GM19324 (cell line): ENCODE measurements around the gene JAK3.
A peak's percentile ranks its signal among the peaks of the same experiment; 100 is the strongest.
"Not testable (repeated sequence)": the region's sequence is repeated elsewhere in the genome, so short reads cannot be mapped to it uniquely, and the experiment has no call there.

Experiments used
- ATAC-seq: cut with Tn5 transposase; IDR thresholded peaks from one replicate; pipeline ENCODE4 v1.9.1; 2021; ENCODE audit warnings: mild to moderate bottlenecking, moderate library complexity; ENCODE audit not compliant: unreplicated experiment, low FRiP score

JAK3 gene

DNA sequence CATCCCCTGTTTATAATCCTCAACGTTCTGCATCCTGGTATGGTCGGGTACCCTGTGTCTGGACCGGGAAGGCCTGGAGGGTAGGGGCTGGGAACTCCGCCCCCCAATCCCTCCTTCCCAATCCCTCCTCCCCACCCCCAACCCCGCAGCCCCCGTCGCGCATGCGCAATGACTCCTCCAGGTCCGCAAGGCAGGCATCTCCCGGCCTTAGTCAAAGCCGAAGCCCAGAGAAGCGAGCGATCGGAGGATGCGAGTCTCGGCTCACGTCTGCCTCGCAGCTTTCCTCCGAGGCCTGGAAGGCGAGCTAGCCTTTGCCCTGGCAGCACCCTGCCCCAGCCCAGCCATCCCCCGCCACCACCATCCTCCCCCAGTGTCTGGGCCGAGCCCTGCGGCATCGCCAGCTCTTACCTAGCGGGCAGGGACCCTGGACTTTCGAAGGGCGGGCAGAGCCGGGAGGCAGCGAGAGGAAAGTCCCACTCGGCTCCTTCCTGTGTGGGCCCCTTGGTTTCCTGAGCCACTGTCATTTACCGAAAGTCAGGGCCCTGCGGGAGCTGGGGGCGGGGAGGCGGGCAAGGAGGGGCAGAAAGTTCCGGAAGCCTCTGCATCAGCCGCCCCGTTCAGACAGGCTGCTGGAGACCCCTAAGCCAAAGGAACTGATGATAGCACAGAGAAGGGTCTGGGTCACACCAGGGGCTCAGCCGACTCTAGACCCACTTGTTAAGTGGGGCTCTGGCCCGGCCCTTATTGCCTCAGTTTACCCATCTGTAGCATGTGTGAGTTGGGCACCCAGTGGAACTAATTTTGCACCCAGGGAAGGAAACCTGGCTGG is at the start of gene JAK3:
Gene JAK3, minus strand, starts transcription at position 445 of the 829 bp plus-strand sequence. CDS start 3,565 bp downstream, outside the sequence.
- ATAC-seq = peak; percentile 56

DNA sequence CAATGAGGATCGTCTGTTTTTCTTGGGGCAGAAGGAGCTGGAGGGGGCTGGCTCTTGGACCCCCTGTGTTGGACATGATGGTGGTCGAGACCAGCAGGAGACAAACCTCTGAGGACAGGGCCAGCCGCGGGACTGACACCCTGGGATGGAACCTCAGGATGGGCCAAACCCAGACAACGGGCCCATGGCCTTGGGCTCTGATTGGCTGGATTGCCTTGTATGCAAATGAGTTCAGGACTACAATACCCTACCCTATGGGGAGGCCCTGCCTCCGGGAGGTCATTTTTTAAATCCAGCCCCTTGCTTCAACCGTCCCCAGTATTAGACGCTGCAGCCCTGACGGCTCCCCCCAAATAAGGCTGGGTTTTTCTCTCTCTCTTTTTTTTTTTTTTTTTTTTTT is 46.0 kb upstream of the JAK3 start:
- no peak for ATAC-seq

DNA sequence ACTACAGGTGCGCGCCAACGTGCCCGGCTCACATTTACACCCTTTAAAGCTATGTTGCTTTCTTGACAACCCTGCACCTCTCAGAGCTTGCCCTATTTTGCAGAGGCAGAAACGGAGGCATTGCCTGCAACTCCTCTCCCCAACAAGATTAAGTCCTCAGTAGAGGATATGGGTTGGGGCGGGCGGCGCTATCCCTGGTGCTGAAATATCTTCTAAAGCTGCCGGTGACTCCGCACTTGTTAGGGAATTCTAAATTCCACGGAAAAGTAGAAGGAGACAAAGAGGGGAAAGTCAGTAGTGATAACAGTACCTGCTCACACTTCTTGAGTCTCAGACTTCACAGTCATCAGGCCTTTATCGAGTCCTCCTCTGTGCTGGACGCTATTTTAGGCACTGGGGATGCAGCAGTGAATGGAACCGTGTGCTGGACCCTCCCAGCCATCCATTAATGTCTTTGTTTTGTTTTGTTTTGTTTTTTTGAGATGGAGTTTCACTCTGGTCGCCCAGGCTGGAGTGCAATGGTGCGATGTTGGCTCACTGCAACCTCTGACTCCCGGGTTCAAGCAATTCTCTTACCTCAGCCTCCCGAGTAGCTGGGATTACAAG is 41.9 kb upstream of the JAK3 start:
- no peak for ATAC-seq

DNA sequence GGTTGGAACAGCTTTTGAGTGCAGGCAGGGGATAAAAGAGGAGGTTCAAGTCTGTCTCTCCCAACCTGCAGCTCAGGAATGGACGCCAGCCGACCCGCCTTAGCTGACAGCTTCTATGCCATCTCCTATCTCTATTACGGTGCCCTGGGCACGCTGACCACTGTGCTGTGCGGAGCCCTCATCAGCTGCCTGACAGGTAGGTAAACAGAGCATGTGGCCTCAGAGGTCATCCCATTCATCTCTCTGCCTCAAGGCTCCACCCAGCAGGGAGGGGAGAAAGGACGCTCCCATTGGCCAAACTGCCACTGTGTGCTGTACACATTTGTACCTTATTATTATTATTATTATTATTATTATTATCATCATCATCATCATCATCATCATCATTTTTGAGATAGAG is 40.5 kb upstream of the JAK3 start:
- ATAC-seq = no peak

DNA sequence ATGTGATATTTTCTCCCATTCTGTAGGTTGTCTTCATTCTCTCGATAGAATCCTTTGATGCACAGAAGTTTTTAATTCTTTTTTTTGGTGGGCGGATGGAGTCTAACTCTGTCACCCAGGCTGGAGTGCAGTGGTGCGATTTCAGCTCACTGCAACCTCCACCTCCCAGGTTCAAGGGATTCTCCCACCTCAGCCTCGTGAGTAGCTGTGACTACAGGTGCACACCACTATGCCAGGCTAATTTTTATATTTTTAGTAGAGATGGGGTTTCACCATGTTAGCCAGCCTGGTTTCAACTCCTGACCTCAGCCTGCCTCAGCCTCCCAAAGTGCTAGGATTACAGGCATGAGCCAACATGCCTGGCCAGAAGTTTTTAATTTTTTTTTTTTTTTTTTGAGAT is 39.4 kb upstream of the JAK3 start:
- not testable (repeated sequence) for ATAC-seq

DNA sequence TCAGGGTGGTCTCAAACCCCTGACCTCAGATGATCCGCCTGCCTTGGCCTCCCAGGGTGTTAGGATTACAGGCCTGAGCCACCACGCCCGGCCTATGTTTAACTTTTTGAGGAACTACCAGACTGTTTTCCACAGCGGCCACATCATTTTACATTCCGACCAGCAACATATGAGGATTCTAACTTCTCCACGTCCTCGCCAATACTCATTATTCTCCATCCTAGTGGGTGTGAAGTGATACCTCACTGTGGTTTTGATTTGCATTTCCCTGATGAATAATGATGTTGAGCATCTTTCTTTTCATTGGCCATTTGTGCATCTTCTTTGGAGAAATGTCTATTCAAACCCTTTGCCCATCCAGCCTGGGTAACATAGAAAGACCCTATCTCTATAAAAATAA is 38.7 kb upstream of the JAK3 start:
- ATAC-seq = no peak

DNA sequence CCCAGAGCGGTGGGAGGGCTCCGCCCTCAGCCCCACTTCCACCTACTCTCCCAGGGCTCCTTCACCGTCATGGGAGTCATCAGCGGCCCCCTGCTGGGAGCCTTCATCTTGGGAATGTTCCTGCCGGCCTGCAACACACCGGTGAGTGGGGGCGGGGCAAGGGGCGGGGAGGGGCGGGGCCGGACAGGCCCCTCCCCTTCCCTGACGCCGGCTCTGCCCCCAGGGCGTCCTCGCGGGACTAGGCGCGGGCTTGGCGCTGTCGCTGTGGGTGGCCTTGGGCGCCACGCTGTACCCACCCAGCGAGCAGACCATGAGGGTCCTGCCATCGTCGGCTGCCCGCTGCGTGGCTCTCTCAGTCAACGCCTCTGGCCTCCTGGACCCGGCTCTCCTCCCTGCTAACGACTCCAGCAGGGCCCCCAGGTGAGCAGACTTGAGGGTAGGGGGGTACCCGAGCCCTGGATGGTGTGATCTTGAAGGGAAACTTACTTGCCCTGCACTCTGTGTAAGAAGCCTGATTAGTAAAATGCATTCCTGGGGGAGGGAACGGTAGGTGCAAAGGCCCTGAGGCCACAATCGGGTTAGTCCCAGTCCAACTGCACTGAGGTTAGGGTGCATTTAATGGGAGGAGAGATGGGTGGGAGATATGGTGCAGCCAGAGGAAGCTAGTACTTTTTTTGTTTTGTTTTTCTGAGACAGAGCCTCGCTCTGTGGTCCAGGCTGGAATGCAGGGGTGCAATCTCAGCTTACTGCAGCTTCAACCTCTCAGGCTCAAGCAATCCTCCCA is 36.0 kb upstream of the JAK3 start:
- no peak for ATAC-seq

DNA sequence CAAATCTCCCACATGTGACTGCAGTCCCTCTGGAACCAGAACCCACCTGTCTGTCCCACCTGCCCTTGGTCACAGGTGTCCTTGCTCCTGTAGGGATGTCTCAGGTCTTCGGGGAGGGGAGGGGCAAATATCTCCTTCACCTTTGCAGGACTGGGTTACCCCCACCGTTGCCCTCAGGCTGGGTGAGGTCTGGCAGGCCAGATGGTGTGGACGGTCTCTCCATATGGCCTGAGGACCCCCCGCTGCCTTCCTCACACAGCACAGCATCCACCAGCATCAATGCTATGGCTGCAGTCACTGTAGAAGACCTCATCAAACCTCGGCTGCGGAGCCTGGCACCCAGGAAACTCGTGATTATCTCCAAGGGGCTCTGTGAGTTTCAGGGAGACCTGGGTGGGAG is 33.9 kb upstream of the JAK3 start:
- no peak for ATAC-seq

DNA sequence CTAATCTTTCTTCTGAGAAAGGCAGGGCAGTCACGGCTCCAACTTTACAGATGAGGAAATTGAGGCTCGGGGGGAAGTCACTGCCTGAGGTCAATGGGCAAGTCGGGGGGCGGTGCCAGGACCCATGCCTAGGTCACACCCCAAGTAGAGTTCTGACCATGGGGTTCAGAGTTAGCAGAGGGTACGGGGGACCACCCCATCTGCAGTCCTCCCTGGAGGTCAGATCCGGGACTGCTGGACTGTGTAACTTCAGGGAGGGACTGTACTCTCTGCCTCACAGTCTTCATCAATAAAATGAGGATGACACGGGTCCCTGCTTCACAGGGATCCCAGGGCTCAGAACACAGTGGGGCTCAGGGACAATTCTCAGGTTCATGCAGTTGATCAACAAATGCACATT is 31.7 kb upstream of the JAK3 start:
- ATAC-seq = no peak

DNA sequence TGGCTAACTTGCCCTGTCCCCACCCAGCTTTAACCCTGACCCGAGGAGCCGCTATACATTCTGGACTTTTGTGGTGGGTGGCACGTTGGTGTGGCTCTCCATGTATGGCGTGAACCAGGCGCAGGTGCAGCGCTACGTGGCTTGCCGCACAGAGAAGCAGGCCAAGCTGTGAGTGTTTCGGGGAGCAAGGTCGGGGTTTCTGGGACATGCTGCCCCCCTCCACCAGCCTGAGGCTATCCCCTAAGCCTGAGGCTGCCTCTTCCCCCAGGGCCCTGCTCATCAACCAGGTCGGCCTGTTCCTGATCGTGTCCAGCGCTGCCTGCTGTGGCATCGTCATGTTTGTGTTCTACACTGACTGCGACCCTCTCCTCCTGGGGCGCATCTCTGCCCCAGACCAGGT is 29.9 kb upstream of the JAK3 start:
- ATAC-seq = no peak

DNA sequence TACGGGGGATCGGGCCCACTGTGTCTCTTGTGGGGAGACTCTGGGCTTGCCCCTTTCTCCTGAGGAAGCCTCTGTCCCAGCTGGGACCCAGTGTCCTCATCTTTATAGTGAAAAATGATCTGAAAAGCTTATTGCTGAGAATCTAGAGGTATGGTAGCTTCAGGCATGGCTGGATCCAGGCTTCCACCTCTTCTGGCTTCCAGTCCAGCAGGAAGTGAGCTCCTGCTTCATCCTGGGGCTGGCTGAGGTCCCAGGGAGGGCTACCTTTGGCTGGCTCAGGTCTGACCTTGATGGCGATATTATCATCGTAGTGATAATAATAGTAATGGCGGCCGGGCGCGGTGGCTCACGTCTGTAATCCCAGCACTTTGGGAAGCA is 27.0 kb upstream of the JAK3 start:
- ATAC-seq = no peak

DNA sequence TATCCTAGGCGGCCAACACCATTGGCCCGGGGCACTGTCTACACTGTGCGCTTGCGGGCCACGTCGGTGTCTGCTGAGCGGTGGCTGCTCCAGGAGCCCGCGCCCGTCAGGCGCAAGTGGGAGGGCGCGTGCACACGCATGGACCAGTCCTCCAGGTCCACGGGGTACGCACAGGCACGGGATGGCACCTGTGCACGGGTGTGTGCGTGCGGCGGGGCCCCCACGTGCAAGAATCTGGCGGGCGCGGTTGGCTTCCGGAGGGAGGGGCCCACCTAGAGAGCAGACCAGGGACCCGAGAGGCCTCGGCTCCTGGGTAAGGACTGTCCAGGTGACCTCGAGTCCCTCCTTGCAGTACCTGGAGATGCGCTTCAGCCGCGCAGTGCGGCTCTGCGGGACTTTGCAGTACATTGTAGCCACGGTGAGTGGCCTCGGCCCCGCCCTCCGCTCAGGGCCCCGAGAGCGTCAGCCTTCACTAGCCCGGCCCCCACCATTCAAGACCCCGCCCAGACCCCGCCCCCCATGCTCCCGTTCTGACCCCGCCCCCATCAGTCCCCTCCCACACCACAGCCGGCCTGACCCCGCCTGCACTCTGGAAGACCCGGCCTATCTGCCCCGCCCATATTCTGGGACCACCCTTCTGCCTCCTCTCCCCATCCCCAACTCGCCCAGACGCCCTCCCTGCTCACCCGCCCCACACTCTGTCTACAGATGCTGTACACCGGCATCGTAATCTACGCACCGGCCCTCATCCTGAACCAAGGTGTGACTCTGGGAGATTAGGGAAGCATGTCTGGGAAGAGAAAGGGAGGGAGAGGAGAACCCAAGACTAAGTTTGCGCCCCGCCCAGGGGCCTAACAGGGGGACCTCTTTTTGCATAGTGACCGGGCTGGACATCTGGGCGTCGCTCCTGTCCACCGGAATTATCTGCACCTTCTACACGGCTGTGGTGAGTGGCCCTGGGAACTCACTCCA is 26.3 kb upstream of the JAK3 start:
- no peak for ATAC-seq

DNA sequence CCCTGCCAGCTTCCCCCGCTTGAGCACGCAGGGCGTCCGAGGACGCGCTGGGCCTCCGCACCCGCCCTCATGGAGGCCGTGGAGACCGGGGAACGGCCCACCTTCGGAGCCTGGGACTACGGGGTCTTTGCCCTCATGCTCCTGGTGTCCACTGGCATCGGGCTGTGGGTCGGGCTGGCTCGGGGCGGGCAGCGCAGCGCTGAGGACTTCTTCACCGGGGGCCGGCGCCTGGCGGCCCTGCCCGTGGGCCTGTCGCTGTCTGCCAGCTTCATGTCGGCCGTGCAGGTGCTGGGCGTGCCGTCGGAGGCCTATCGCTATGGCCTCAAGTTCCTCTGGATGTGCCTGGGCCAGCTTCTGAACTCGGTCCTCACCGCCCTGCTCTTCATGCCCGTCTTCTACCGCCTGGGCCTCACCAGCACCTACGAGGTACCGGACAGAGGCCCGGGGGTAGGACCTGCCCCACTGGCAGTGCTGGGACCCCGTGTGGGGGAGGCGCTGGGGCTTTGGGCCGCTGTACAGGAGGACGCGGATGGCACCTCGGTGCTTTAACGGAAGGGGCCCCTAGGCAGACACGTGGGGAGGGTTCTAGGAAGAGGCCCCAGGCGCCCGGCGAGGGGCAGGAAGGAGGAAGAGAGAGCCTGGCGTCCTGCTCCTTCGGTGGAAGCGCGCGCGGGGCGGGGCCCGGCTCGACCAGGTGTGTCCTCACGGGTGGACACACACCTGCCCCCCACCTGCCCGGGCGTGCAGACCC is 24.6 kb upstream of the JAK3 start:
- ATAC-seq = no peak

DNA sequence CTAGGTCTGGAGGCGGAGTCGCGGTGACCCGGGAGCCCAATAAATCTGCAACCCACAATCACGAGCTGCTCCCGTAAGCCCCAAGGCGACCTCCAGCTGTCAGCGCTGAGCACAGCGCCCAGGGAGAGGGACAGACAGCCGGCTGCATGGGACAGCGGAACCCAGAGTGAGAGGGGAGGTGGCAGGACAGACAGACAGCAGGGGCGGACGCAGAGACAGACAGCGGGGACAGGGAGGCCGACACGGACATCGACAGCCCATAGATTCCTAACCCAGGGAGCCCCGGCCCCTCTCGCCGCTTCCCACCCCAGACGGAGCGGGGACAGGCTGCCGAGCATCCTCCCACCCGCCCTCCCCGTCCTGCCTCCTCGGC is 24.1 kb upstream of the JAK3 start, which contains the start of gene SLC5A5:
Gene SLC5A5, plus strand, starts transcription at position 68 of the 373 bp plus-strand sequence. CDS start 375 bp downstream, outside the sequence.
- no peak for ATAC-seq

DNA sequence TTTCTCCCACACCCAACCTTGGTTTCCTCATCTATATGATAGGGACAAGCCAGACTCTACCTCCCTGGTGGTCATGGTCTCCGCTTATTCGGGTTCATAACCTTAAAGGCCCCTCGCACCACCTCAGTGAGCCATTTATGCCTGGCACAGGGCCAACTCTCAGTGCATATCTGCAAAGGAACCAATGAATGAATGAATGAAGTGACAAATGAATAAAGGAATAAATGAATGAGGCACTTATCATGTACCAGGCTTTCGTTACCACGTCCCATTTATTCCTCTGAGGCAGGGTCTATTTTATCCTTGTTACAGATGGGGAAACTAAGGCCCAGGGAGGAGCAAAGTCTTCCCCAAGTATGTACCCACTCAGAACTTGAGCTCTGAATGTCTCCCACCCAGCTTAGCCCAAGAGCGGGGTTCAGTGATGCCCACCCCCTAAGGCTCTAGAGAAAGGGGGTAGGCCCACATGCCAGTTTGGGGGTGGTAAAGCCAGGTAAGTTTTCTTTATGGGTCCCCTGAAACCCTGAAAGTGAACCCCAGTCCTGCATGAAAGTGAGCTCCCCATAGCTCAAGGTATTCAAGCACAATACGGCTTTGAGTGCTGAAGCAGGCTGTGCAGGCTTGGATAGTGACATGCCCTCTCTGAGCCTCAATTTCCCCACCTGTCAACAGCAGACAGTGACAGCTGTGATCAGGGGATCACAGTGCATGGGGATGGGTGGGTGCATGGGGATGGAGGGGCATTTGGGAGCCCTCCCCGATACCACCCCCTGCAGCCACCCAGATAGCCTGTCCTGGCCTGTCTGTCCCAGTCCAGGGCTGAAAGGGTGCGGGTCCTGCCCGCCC is 23.5 kb upstream of the JAK3 start:
- ATAC-seq = no peak

DNA sequence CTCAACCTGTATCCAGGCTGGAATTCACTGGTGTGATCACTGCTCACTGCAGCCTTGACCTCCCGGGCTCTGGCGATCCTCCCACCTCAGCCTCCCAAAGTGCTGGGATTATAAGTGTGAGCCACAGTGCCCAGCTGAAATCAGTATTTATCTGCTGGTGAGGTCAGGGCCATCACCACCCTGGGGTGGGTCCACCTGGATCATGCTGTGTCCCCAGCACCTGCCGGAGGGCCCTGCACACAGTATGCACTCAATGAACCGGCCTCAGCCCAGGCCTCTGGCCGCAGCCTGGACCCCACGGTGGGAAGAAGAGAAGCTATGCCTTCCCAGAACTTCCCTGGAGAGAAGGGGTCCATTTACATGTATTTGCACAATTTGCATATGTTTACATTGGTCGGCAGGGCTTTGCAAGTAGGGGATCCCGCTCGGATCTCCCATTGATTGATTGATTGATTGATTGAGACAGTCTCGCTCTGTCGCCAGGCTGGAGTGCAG is 21.4 kb upstream of the JAK3 start:
- ATAC-seq = no peak

DNA sequence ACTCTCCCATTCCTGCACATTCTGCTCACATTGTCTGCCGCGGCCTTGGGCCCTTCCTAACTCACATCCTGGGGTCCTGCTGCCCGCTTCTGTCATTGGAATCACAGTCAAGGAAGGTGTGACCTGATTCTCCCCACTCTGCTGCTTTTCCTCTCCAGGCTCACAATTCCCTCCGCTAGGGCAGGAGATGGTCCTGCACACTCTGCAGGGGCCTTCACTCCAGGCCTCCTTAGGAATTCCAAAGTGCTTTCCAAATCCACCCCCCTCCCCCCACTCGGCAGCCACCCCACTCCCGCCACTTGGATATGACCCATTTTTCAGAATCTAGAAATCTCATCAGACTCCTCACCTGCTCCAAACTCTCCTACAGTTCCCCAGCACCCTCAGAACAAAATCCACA is 20.9 kb upstream of the JAK3 start:
- ATAC-seq = no peak

DNA sequence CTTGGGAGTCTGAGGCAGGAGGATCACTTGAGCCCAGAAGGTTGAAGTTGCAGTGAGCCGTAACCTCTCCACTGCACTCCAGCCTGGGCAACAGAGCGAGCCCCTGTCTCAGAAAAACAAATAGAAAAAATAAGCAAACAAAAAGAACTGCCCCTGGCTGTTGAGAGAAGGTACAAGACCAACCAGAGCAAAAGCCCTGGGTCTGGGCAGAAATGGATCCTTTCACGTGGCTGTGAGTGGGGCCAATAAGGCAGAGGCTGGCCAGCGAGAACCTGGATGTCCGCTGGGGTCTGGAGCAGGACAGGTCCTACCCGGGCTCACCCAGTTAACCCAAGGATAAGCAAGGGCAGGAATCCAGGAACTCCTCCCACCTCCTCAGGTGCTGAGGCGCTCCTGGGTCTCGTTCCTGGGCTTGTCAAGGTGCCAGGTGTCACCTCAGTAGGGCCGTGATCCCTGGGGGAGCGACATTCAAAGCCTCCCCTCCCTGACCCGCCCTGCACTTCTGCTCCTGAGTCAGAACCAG is 19.2 kb upstream of the JAK3 start:
- no peak for ATAC-seq
